HepG2 (cell line): ENCODE measurements around the gene GCH1. TPM values are rescaled to one million over a fixed set of nuclear protein-coding genes. Genes with fewer than 3 reads are reported as not detected.

Experiments
- ATAC-seq: fragments of 200-7000 bp; cut with Tn5 transposase; 3 replicates; pipeline ENCODE4 v1.9.1; 2020; ENCODE audit warnings: mild to moderate bottlenecking, moderate library complexity
- BruUV-seq: library from RNA; stranded (reverse); fragments of 400-500 nt; replicated peaks from 2 replicates; lab custom pipeline; 2021; lab: Mats Ljungman, UMichigan
- CTCF ChIA-PET: fragments of 300-600 bp; formaldehyde crosslinking; extraction: SDS; loops from one replicate; lab custom pipeline; 2021; ENCODE audit warnings: low total read pairs, inconsistent platforms, low intra/inter-chr PET ratio; lab: Yijun Ruan, JAX
- POLR2A ChIA-PET: fragments of 350-600 bp; sonication (Branson Sonifier 250); formaldehyde crosslinking; loops from one replicate; lab custom pipeline; 2020; ENCODE audit warnings: antibody characterized with exemption, inconsistent platforms; lab: Yijun Ruan, JAX
- DNase-seq: peaks from one replicate; pipeline ENCODE4 v3.0.0-alpha.2; 2015; ENCODE audit warnings: low spot score
- FAIRE-seq: peaks from 3 replicates; lab custom pipeline; 2011; peaks lifted over from hg19 to GRCh38; lab: Jason Lieb, UNC
- H2AFZ ChIP-seq: one replicate; pipeline ENCODE4 v1.6.1; 2011; ENCODE audit warnings: low read length, inconsistent platforms
- H3K27ac ChIP-seq: fragments of 300-600 bp; 3 replicates; pipeline ENCODE4 v1.8.0; 2011; ENCODE audit warnings: mixed run types, mild to moderate bottlenecking, mixed read lengths, low read length, inconsistent platforms; ENCODE audit not compliant: insufficient read depth; ENCODE audit errors: extremely low read length
- H3K27me3 ChIP-seq, 2 experiments: fragments of 200-600 bp in 1 of 2; 2 replicates in 1 of 2; 3 replicates in 1 of 2; pipeline versions ENCODE4 v1.6.0 to v1.8.0; 2011; ENCODE audit warnings: low read length in 2 of 2, mild to moderate bottlenecking in 2 of 2, moderate library complexity in 2 of 2, inconsistent platforms in 1 of 2; ENCODE audit not compliant: insufficient read depth in 2 of 2, control insufficient read depth in 1 of 2
- H3K36me3 ChIP-seq, 2 experiments: fragments of 200-600 bp in 1 of 2; replicated peaks in 1 of 2; 2 replicates in 1 of 2; 3 replicates in 1 of 2; pipeline versions ENCODE4 v1.5.1 to v1.8.0; 2011; ENCODE audit warnings: low read length in 2 of 2, inconsistent platforms in 1 of 2; ENCODE audit not compliant: insufficient read depth in 2 of 2, control insufficient read depth in 1 of 2
- H3K4me1 ChIP-seq: 2 replicates; pipeline ENCODE4 v1.5.1; 2012; ENCODE audit warnings: low read length, inconsistent platforms; ENCODE audit not compliant: insufficient read depth
- H3K4me2 ChIP-seq: 2 replicates; pipeline ENCODE4 v1.6.0; 2011; ENCODE audit warnings: low read depth, low read length, inconsistent platforms
- H3K4me3 ChIP-seq, 3 experiments: fragments of 200-600 bp in 1 of 3; sonication (generic), shearing (Covaris generic) in 1 of 3; replicated peaks in 1 of 3; 2 replicates each; pipeline ENCODE4 v1.5.1; 2011 to 2016; ENCODE audit warnings: low read length in 3 of 3, inconsistent platforms in 2 of 3, low read depth in 2 of 3, mild to moderate bottlenecking in 2 of 3, control low read depth in 1 of 3, mixed read lengths in 1 of 3; ENCODE audit not compliant: insufficient read depth in 1 of 3
- H3K79me2 ChIP-seq: one replicate; pipeline ENCODE4 v1.6.1; 2011; ENCODE audit warnings: low read length, inconsistent platforms; ENCODE audit not compliant: insufficient read depth
- H3K9ac ChIP-seq: 2 replicates; pipeline ENCODE4 v1.6.0; 2011; ENCODE audit warnings: mild to moderate bottlenecking, low read depth, low read length, inconsistent platforms; ENCODE audit not compliant: insufficient read depth
- H3K9me3 ChIP-seq: 2 replicates; pipeline ENCODE4 v1.5.1; 2012; ENCODE audit warnings: mild to moderate bottlenecking, low read length
- H4K20me1 ChIP-seq: 2 replicates; pipeline ENCODE4 v1.6.0; 2011; ENCODE audit warnings: inconsistent platforms, mild to moderate bottlenecking, low read length, moderate library complexity; ENCODE audit not compliant: insufficient read depth
- ARHGAP35 ChIP-seq: sonication (generic); formaldehyde crosslinking; IDR thresholded peaks from 2 replicates; pipeline ENCODE4 v1.9.0; 2022; ENCODE audit warnings: mild to moderate bottlenecking, inconsistent platforms, moderate library complexity, missing genetic modification reagents, borderline replicate concordance
- ARID4A ChIP-seq: sonication (generic); formaldehyde crosslinking; IDR thresholded peaks from 2 replicates; pipeline ENCODE4 v1.5.0; 2020; ENCODE audit warnings: mild to moderate bottlenecking, missing genetic modification reagents, borderline replicate concordance
- ATM ChIP-seq: fragments of 450-650 bp; IDR thresholded peaks from 2 replicates; pipeline ENCODE4 v1.7.1; 2017; ENCODE audit warnings: mild to moderate bottlenecking, borderline replicate concordance
- GABPA ChIP-seq, 2 experiments: IDR thresholded peaks; 2 replicates each; pipeline ENCODE4 v1.6.1; 2011 to 2016; ENCODE audit warnings: low read depth in 2 of 2, low read length in 1 of 2, missing biosample characterization in 1 of 2, missing genetic modification characterization in 1 of 2
- GMEB2 ChIP-seq: IDR thresholded peaks from 2 replicates; pipeline ENCODE4 v1.6.1; 2016; ENCODE audit warnings: missing biosample characterization, missing genetic modification reagents, low read depth
- HDAC6 ChIP-seq: fragments of 200-600 bp; sonication (generic); IDR thresholded peaks from 2 replicates; pipeline ENCODE4 v1.7.0; 2017; ENCODE audit warnings: mild to moderate bottlenecking, antibody characterized with exemption, low read length, low read depth
- HHEX ChIP-seq: IDR thresholded peaks from 2 replicates; pipeline ENCODE4 v1.6.1; 2016; ENCODE audit warnings: control low read depth
- IRF1 ChIP-seq: sonication (generic); formaldehyde crosslinking; IDR thresholded peaks from 2 replicates; pipeline ENCODE4 v1.4.0; 2020; ENCODE audit warnings: low read depth, mild to moderate bottlenecking, missing genetic modification reagents
- JUNB ChIP-seq: sonication (generic); formaldehyde crosslinking; IDR thresholded peaks from 2 replicates; pipeline ENCODE4 v1.8.0; 2022; ENCODE audit warnings: missing genetic modification reagents, mild to moderate bottlenecking, borderline replicate concordance
- KLF16 ChIP-seq, 2 experiments: sonication (generic) in 1 of 2; formaldehyde crosslinking in 1 of 2; IDR thresholded peaks; 2 replicates each; pipeline versions ENCODE4 v1.6.1 to v1.8.0; 2016 to 2023; ENCODE audit warnings: missing genetic modification reagents in 2 of 2, missing compliant biosample characterization in 1 of 2
- MAFG ChIP-seq: sonication (generic); formaldehyde crosslinking; IDR thresholded peaks from 2 replicates; pipeline ENCODE4 v1.5.1; 2020; ENCODE audit warnings: mild to moderate bottlenecking, missing genetic modification reagents
- MBNL3 ChIP-seq: fragments of 250-450 bp; sonication (Bioruptor Pico); conservative IDR thresholded peaks from 2 replicates; pipeline ENCODE4 v1.8.0; 2022; ENCODE audit warnings: mild to moderate bottlenecking, inconsistent platforms
- SMARCC2 ChIP-seq: fragments of 450-650 bp; IDR thresholded peaks from 2 replicates; pipeline ENCODE4 v1.6.1; 2017; ENCODE audit warnings: antibody characterized with exemption, mild to moderate bottlenecking
- SRSF4 ChIP-seq: fragments of 200-400 bp; formaldehyde crosslinking; IDR thresholded peaks from one replicate; pipeline ENCODE4 v1.6.1; 2018; ENCODE audit warnings: mild to moderate bottlenecking, low read depth, low read length, moderate library complexity; ENCODE audit not compliant: poor library complexity, severe bottlenecking
- TGIF2 ChIP-seq: IDR thresholded peaks from 2 replicates; pipeline ENCODE4 v1.6.1; 2016; ENCODE audit warnings: control low read depth, missing compliant biosample characterization
- ZBTB7B ChIP-seq: sonication (generic); formaldehyde crosslinking; IDR thresholded peaks from 2 replicates; pipeline ENCODE4 v1.4.0; 2020; ENCODE audit warnings: missing genetic modification reagents
- ZNF3 ChIP-seq: IDR thresholded peaks from 2 replicates; pipeline ENCODE4 v1.7.0; 2017; ENCODE audit warnings: inconsistent platforms
- ZNF549 ChIP-seq: sonication (generic); formaldehyde crosslinking; IDR thresholded peaks from 2 replicates; pipeline ENCODE4 v1.5.0; 2020; ENCODE audit warnings: missing genetic modification reagents
- ZNF775 ChIP-seq: sonication (generic); formaldehyde crosslinking; IDR thresholded peaks from 2 replicates; pipeline ENCODE4 v1.4.0; 2020; ENCODE audit warnings: missing genetic modification reagents, mild to moderate bottlenecking, moderate library complexity, borderline replicate concordance
- ZSCAN29 ChIP-seq: sonication (generic); formaldehyde crosslinking; conservative IDR thresholded peaks from 2 replicates; pipeline ENCODE4 v1.4.0; 2020; ENCODE audit warnings: mild to moderate bottlenecking, missing genetic modification reagents
- WGBS: methylation state at CpG from one replicate; pipeline ENCODE4 v1.1.6; 2017; ENCODE audit warnings: low lambda C conversion rate; 5-methylcytosine and 5-hydroxymethylcytosine counted together
- in situ Hi-C: cut with HindIII; loops from 2 replicates; pipeline ENCODE4 v1.10.0; 2017; ENCODE audit warnings: low pct_unique_long_range_greater_than_20kb; ENCODE audit not compliant: extremely low pct_ligation_motif_present
- intact Hi-C: fragments of 100-400 bp; cut with micrococcal nuclease; formaldehyde crosslinking; loops from one replicate; pipeline ENCODE4 v1.10.0; 2022; ENCODE audit not compliant: unreplicated experiment
- polyA plus RNA-seq, 8 experiments: library from polyadenylated mRNA; depleted of rRNA in 3 of 8; stranded (reverse) in 7 of 8; unstranded in 1 of 8; fragments of >200 nt; fragmentation: Illumina TruSeq in 4 of 8; extraction: Trizol in 4 of 8; gene quantifications; 2 replicates each; pipeline versions ENCODE4 v1.2.1 to v1.2.3, GENCODE V29; 2011 to 2016; ENCODE audit warnings: low read depth in 4 of 8, missing spikeins in 1 of 8, mixed read lengths in 1 of 8; ENCODE audit not compliant: insufficient read depth in 1 of 8
- total RNA-seq, 5 experiments: library from RNA; depleted of rRNA; stranded (reverse); fragments of >200 nt; fragmentation: Illumina TruSeq; extraction: Trizol; gene quantifications; 2 replicates each; pipeline ENCODE4 v1.2.3, GENCODE V29; 2016; ENCODE audit warnings: low read depth in 1 of 5

Gene GCH1
- total and polyA plus RNA-seq, 2 of the 13 experiments (the other 11 are each of a cell fraction or from before 2014, with no cell fraction given) = 15.0 to 25.2 TPM

GRCh38 chr14:54890788-54891187 lies 11.8 kb downstream of the GCH1 start:
- H3K9ac ChIP-seq = no peak overlapping the region
- in situ Hi-C loops = no loop called here
- no peak overlapping the region for H3K4me2 ChIP-seq
- no peak overlapping the region for H2AFZ ChIP-seq
- POLR2A ChIA-PET = no interaction called here
- FAIRE-seq (no peak), DNase-seq (no peak), ATAC-seq (no peak)
- no peaks in the 10 kb centered on the region for H3K27me3 ChIP-seq
- no peak overlapping the region for H3K27ac ChIP-seq
- H4K20me1 ChIP-seq = no peaks in the 10 kb centered on the region
- H3K79me2 ChIP-seq = peaks cover 66% of the 10 kb centered on the region
- no peak overlapping the region for H3K4me3 ChIP-seq
- BruUV-seq = no TSS peak
- no peaks in the 10 kb centered on the region for H3K9me3 ChIP-seq
- WGBS = 95% methylated on average over 1 of the region's 1 CpG
- CTCF ChIA-PET = no interaction called here
- intact Hi-C loops = loop anchor here (5.0 kb wide), 1 partner anchor 83 kb away; no protein-coding TSS in a partner anchor
- TF ChIP-seq HDAC6 (no peak), MBNL3 (CRISPR knock-in tag) (no peak), SRSF4 (no peak), TGIF2 (CRISPR knock-in tag) (no peak), ZBTB7B (CRISPR knock-in tag) (no peak), ZNF549 (no peak), HHEX (CRISPR knock-in tag) (no peak), GMEB2 (CRISPR knock-in tag) (no peak), KLF16 (CRISPR knock-in tag; IDR thresholded peaks at IDR 0.05) (no peak), ZNF3 (CRISPR knock-in tag) (no peak), IRF1 (CRISPR knock-in tag) (no peak), ATM (no peak), MAFG (no peak), ARID4A (CRISPR knock-in tag) (no peak), ARHGAP35 (CRISPR knock-in tag) (no peak), GABPA (IDR thresholded peaks at IDR 0.05; ENCODE audit: low read depth, low read length) (no peak), GABPA (CRISPR knock-in tag; IDR thresholded peaks at IDR 0.05; ENCODE audit: low read depth) (no peak), SMARCC2 (no peak), ZNF775 (no peak), ZSCAN29 (no peak), JUNB (CRISPR knock-in tag) (no peak)
- peaks cover 0 to 6% of the 10 kb centered on the region in 2 experiments; a peak in 3 of 5 replicates for H3K36me3 ChIP-seq
- H3K4me1 ChIP-seq = peaks cover 41% of the 10 kb centered on the region
